NCI-H2171 (cell line): ENCODE results near the gene SPATC1L.
A peak's percentile ranks its signal among the peaks of the same experiment; 100 is the strongest.
"Not testable (repeated sequence)": the region's sequence is repeated elsewhere in the genome, so short reads cannot be mapped to it uniquely, and the experiment has no call there.

ENCODE experiments used
- DNase-seq: peaks from one replicate; lab custom pipeline; 2025; lab: John Stamatoyannopoulos, UW

The SPATC1L gene

DNA sequence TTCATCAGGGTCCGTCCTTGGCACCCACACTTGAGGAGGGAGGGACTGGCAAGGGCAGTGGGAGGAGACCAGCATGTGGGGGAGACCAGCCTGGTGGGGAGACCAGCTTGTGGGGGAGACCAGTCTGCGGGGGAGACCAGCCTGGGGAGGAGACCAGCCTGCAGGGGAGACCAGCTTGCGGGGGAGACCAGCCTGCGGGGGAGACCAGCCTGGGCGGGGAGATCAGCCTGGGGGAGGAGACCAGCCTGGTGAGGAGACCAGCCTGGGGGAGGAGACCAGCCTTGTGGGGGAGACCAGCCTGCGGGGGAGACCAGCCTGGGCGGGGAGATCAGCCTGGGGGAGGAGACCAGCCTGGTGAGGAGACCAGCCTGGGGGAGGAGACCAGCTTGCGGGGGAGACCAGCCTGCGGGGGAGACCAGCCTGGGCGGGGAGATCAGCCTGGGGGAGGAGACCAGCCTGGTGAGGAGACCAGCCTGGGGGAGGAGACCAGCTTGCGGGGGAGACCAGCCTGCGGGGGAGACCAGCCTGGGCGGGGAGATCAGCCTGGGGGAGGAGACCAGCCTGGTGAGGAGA, 836 bp downstream of the SPATC1L start:
- not testable (repeated sequence) for DNase-seq

DNA sequence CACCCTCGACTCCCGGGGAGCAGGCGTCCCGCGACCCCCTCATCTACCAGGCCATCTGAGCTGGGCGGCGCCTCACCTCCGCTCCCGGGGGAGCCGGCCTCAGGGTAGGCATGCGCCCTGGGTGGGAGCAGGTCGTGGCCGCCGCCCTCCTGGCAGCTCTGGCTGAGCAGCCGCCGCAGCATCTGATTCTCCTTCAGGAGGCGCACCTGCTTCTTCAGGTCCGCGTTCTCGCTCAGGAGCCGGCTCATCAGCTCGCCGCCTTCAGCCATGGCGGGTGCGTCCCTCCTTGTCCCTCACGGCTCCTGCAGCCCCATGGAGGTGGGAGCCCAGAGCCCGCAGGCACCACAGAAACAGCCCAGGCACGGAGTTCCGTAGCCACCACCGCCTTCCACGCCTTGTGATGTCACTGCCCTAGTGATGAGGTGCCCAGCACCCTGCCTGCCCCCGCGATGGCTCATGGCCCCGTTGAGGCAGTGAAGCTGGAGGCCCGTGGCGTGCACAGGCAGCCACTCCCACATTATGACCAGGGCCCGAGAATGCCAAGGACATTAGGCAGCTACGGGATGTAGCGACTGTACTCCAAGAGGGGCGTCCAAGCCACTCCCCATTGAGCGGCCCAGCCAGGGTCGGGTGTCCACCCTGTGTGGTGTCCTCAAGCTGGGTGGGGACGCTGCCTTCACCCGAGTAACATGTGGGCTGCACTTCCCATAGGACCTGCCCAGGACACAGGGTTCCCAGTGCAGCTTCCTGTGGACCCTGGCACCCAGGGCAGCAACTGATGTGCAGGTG, 1.5 kb downstream of the SPATC1L start:
- no peak for DNase-seq

GRCh38 chr21:46181953-46182547, 2.2 kb downstream of the SPATC1L start:
- DNase-seq, result no peak

DNA sequence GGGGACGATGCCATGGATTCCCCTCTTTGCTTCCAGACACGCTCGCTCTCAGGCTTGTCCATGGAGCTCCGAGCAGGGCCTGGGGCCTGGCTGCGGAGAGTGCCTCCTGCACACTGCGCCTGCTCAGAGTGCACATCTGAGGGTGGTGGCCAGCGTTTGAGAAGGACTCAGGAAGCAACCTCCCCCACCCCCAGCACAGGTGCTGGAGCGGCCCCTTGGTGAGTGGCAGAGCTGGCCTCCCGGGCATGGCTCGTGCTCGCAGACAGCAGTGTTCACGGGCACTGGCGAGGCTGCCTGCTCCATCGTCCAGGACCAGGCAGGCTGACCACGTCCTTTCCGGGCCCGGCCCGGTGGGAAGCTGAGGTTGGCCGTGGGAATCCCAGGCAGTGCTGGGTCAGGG, 2.8 kb downstream of the SPATC1L start:
- DNase-seq, result no peak

DNA sequence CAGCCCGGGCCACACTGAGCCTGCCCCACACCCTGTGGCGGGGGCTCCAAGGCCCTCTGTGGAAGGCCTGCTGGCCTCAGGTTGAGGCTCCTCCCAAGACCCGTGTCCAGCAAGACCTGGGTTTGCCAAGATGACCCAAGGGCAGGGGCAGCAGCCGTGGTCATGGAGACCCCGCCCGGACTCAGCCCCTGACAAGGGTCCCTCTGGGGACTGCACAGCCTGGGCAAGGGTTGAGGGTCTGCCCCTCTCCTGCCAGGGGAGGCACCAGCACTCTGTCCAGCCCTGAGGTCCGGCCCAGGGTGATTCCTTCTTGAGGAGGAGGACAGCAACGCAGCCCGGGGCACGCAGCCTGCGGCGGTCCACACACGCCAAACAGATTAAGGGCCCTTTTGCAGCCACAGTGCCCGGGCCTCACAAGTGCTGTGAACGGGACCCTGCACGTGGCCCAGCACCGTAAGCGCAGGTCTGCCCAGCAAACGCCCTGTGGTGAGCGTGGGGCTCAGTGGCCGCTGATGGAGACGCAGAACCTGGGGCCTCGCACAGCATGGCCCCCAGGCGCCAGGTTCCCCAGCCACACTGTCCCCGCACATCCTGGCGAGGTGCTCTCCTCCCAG, 3.4 kb downstream of the SPATC1L start:
- DNase-seq, result no peak

DNA sequence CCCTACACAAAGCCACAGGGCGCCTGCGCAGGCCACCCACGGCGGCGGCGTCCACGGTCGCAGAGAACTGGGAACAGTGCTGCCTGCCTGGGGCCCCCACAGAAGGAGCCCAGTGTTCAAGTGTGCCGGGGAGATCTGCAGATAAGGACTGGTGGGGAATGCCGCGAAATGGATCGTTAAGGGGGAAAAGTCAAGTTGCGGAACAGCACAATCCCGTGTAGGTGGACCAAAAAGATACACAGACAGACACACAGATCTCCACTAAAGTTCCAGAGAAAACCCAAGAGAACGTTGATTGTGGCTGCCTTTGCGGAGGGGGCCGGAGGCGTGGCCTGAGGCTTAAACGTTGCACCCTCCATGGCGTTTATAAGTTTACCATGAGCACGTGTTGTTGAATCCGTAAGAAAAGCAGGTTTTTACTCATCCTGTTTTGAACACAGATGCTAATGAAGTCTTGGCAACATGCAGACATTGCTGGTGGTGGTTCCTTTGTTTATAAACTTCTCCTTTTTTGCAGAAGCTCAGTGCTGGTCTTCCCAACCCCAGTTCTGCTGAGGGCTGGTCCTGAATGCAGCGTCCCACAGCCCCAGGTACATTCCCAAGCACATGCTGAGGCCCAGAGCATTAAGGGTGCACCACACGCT, 4.1 kb downstream of the SPATC1L start:
- DNase-seq, result no peak

- no peak for DNase-seq
These were observed 4.6 kb downstream of the SPATC1L start for GRCh38 chr21:46179708-46180078.

DNA sequence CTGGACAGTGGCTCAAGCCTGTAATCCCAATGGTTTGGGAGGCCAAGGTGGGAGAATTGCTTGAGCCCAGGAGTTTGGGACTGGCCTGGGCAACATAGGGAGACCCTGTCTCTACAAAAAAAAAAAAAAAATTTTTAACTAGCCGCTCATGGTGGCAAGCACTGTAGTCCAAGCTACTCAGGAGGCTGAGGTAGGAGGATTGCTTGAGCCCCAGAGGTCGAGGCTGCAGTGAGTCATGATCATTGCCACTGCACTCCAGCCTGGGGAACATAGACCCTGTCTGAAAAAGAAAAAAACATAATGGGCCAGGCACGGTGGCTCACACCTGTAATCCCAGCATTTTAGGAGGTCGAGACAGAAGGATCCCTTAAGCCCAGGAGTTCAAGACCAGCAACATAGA, 5.3 kb downstream of the SPATC1L start:
- no peak for DNase-seq

DNA sequence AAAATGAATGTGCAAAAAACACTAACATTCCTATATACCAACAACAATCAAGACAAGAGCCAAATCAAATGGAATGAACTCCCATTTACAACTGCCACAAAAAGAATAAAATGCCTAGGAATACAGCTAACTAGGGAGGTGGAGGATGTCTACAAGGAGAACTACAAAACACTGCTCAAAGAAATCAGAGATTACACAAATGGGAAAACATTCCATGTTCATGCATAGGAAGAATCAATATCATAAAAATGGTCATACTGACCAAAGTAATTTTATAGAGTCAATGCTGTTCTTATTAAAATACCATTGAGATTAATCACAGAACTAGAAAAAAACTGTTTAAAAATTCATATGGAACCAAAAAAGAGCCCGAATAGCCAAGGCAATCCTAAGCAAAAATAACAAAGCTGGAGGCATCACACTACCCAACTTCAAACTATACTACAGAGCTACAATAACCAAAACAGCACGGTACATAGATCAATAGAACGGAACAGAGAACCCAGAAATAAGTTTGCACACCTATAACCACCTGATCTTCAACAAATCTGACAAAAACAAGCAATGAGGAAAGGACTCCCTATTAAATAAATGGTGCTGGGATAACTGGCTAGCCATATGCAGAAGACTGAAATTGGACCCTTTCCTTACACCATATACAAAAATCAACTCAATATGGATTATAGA, 7.7 kb downstream of the SPATC1L start:
- DNase-seq, result not testable (repeated sequence)

- no peak for DNase-seq
These were observed 10.7 kb downstream of the SPATC1L start for GRCh38 chr21:46173573-46173972.

DNA sequence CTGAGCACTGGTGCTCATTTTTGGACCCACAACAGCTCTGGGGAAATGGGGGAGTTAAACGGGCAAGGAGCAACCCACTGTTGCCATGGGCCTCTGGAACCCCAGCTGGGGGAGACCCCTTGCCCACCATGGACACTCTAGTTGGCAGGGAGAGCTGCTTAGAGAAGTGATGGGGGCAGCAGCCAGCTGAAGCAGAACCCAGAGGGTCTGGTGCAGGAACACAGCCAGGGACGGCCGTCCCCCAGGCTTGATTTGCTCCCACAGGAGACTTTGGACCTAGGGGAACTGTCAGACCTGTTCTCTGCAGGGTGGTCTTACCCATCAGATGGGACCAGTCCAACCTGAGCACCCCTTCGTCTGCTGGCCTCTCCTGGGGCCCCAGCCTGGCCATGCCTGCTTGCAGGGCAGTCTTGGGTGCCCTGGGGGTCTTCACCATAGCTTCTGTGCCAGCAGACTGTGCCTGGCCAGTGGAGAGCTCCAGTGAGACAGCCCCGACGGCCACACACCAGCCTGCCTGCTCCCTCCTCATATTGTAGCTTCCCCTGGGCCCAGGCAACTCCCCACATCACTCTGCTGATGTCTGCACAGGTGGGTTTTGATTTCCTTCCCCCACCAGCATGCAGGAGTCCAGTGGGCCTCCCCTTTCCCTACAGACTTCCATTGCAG, 11.3 kb downstream of the SPATC1L start:
- no peak for DNase-seq

GRCh38 chr21:46171996-46172862, 12.0 kb downstream of the SPATC1L start:
- no peak for DNase-seq

DNA sequence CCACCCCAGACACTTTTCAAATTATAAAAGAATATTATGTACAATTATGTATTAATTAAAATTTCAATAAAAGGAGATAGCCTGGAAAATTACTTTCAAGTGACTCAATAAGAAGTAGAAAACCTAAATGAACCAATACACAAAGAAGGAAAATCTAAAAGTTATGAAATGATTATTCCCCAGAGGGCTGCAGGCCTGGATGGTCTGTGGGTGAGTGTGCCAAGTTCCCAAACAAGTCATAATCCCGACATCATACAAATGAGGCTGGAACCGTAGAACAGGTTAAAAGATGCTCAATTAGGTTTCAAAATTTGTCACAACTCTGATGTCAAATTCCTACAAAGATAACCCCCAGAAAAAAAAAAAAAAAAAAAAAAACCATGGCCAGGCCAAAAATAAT, 12.7 kb downstream of the SPATC1L start:
- no peak for DNase-seq

GRCh38 chr21:46170436-46171193, 13.6 kb downstream of the SPATC1L start:
- not testable (repeated sequence) for DNase-seq

DNA sequence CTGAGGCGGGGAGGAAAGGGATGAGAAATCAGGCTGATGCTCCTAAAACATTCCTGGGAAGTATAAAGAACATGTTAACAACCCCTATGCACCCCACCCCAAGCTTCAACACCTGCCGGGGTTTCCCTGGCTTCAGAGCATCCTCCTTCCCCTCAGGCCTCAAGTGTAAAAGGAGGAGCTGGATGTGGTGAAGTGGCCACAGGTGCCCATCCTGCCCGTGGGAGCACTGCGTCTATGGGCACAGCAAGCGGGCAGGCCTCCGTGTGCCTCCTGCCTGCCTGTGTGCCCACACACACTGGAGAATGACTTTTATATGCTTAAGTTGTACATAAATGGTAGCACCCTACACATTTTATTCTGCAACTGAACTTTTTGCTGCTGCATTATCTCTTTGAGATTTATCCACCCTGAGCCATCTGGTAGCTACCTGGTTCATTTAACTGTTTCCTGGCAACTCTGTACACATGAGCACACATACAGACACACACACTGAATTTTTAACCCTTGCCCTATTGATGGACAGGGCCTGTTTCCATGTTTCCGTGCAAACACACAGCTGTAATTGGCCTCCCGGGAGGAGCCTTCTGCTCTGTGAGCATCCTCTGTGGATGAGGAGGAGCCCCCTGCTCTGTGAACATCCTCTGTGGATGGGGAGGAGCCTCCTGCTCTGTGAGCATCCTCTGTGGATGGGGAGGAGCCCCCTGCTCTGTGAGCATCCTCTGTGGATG, 15.4 kb downstream of the SPATC1L start:
- DNase-seq, result peak; percentile 86

DNA sequence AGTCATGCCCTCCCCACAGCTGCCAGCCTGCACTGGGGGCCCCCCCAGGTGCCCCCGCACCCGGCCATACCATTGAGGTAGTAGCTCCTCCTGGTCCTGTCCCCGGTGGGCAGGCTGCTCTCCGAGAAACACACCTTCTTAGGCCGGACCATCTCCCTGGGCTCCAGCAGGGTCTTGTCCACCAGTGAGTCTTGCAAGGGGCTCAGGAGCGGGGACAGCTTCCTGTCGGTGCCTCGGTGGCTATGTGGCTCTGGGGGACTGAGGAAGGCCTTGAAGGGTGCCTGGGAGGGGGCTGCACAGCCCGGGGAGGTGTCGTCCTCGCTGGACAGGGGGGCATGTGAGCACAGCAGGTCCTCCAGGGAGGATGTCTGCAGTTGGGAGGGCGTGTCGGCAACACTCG, 16.0 kb downstream of the SPATC1L start:
- no peak for DNase-seq

GRCh38 chr21:46165098-46165497, 19.2 kb downstream of the SPATC1L start:
- no peak for DNase-seq

DNA sequence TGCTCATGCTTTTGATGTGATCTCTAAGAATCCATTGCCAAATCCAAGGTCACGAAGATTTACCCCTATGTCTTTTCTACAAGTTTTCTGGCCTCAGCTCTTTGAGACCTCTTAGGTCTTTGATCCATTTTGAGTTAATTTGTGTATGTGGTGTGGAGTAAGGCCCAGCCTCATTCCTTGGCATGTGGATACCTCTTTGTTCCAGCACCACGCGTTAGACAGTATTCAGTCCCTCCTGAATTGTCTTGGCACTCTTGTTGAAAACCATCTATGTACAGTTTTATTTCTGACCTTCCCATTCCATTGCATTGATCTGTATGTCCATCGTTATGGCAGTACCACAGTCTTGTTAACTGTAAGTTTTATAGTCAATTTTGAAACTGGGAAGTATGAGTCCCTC, 20.9 kb downstream of the SPATC1L start:
- no peak for DNase-seq
